VCaP (cell line): ENCODE data around the gene CHIC1.
A peak's percentile ranks its signal among the peaks of the same experiment; 100 is the strongest.
"Not testable (repeated sequence)": the region's sequence is repeated elsewhere in the genome, so short reads cannot be mapped to it uniquely, and the experiment has no call there.

Source experiments
- H3K27ac ChIP-seq: fragments of 450-650 bp; 2 replicates; pipeline ENCODE4 v1.5.1; 2017
- TF ChIP-seq, protein P1 (sequence below): fragments of 450-650 bp; conservative IDR thresholded peaks from 2 replicates; pipeline ENCODE4 v1.5.1; 2017; ENCODE audit warnings: mild to moderate bottlenecking, moderate library complexity

Gene CHIC1

DNA sequence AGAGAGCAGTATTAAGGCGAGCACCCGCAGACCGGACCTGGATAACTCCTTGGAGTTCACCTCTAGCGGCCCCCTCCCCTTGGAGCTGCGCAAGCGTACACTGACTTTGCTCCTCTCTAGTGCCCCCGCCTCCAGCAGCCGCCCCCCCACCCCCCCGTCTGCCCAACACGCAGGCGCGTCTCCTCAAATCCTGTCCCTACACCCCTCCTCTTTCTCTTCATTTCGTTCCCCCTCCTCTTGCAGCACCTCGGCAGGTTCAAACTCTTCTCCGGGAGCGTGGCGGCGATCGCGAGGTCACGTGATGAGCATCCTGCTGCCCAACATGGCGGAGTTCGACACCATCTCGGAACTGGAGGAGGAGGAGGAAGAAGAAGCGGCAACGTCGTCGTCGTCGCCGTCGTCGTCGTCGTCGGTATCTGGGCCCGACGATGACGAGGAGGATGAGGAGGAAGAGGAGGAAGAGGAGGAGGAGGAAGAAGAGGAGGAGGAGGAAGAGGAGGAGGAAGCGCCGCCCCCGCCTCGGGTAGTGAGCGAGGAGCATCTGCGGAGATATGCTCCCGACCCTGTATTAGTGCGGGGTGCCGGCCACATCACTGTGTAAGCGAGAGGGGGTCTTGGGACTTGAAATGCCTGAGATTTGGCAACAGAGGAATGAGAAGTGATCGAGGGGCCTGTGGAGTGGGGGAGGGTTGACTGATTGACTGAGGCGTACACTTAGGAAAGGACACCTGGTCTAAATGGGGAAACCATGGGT, at the start of gene CHIC1:
Gene CHIC1 (plus strand): TSS at position 214 of the 754 bp plus-strand sequence. CDS start 88 bp downstream, at position 302.
- H3K27ac ChIP-seq, result peak within 1 kb of the TSS; percentile 86
- TF ChIP-seq, protein P1, sequence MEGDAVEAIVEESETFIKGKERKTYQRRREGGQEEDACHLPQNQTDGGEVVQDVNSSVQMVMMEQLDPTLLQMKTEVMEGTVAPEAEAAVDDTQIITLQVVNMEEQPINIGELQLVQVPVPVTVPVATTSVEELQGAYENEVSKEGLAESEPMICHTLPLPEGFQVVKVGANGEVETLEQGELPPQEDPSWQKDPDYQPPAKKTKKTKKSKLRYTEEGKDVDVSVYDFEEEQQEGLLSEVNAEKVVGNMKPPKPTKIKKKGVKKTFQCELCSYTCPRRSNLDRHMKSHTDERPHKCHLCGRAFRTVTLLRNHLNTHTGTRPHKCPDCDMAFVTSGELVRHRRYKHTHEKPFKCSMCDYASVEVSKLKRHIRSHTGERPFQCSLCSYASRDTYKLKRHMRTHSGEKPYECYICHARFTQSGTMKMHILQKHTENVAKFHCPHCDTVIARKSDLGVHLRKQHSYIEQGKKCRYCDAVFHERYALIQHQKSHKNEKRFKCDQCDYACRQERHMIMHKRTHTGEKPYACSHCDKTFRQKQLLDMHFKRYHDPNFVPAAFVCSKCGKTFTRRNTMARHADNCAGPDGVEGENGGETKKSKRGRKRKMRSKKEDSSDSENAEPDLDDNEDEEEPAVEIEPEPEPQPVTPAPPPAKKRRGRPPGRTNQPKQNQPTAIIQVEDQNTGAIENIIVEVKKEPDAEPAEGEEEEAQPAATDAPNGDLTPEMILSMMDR, result no peak

DNA sequence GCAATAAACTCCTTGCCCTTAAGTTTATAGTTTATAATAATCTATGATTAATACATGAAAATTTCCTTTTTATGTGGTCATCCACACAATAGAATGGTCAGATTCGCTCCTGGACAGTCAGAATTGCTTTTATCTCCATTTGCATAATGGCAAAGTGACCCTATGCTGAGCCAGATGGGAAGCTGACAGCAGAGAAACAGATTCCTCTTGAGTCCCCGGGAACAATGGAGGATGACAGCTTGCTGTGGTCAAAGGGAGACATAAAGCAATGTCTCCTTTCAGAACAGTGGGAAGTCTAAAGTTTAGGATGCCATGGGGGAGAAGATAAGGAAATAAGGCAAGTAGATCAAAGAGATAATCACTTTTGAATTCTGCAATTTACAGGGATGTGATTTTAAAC, 40.2 kb upstream of the CHIC1 start:
- not testable (repeated sequence) for H3K27ac ChIP-seq

DNA sequence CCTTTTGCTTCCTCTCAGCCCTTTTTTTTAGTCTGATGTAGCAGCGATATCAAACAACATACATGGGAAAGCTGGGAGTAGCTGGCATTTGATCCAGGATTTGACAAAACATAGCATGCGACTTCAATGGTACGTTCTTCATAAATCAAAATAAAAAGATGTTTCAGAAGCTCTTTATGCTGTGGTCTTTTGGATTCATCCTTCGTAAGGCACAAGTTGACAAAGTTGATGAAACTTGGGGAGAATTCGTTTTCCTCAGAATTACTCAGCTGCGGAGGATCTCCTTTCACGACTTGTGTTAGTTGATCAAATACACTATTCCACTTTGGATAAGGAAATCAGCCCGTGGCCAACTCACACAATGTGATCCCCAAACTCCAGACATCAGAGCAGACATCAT, 38.1 kb upstream of the CHIC1 start:
- TF ChIP-seq, protein P1, result no peak
- H3K27ac ChIP-seq, result no peak overlapping the region

DNA sequence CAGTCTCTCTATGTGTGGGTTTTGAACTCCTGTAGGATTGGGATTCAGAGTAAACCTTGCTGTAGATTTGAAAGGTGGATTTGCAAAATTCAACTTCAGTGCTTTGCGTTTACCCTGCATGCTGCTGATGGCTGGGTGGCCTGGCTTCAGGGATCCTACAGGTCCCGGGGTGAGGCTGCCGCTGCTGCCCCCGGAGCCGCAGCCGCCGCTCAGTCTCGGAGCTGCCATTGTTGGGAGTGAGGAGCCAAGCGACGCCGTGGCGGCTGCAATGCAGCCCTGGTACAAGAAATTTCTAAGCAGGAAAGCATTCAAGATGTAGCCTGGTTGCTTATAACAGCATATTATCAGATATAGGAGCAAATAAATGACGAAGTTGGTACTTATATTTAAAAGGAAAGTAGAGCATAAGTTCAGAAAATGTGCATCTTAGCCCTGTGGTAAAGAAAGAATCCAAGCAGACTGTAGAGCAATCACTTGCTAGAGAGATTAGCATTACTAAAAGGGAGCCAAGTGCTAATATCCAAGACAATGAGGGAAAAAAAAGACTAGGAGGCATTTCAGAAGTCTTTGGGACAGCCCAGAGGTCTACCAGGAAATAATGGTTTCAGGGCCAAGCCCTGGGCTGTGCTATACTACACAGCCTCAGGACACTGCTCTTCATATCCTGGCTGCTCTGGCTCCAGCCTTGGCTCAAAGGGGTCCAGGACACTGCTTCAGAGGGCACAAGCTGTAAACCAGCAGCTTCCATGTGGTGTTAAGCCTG, 36.9 kb upstream of the CHIC1 start:
- no peak overlapping the region for H3K27ac ChIP-seq
- TF ChIP-seq, protein P1, result no peak

DNA sequence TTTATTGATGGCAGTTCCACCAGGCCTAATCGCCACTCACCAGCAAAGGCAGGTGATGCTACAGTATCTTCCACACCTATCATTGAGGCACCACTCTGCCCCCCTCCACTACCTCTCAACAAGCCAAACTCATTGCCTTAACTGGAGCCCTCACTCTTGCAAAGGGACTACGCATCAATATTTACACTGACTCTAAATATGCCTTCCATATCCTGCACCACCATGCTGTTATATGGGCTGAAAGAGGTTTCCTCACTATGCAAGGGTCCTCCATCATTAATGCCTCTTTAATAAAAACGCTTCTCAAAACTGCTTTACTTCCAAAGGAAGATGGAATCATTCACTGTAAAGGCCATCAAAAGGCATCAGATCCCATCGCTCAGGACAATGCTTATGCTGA, 31.3 kb upstream of the CHIC1 start:
- not testable (repeated sequence) for H3K27ac ChIP-seq

DNA sequence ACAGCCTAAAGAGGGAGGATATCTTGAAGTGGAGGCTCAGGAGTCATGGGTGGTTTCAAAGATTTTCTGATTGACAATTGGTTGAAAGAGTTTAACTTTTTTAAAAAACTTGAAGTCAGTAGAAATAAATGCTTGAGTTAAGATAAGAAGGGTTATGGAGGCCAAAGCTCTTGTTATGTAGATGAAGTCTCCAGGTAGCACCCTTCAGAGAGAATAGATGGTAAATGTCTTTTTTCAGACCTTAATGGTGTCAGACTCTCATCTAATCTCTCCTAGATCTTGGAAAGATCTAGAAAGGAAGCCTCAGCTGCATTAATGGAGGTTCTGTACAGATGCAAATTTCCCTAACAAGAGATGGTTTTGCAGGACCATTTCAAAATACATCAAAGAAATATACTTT, 6.8 kb upstream of the CHIC1 start:
- TF ChIP-seq, protein P1, result no peak
- H3K27ac ChIP-seq, result no peak overlapping the region

DNA sequence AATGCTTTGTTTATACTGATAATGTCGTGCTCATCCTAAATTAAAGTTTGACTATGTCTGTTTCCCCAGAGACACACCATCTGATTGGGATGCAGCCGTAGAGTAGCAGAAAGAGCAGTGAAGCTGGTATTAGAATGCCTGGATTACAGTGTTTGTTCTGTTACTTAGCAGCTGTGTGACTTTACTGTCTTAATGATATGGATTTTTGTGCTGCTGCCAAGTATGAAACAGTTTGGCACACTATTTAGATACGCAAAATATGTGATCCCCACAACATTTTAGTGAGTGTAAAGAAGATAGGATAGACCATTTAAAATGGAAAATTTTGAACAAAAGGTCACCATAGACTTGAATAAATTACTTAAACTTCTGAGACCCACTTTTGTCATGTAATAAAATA, 1.2 kb upstream of the CHIC1 start:
- peak overlapping the region; percentile 86; the same call in 1 of the 2 replicates for H3K27ac ChIP-seq

DNA sequence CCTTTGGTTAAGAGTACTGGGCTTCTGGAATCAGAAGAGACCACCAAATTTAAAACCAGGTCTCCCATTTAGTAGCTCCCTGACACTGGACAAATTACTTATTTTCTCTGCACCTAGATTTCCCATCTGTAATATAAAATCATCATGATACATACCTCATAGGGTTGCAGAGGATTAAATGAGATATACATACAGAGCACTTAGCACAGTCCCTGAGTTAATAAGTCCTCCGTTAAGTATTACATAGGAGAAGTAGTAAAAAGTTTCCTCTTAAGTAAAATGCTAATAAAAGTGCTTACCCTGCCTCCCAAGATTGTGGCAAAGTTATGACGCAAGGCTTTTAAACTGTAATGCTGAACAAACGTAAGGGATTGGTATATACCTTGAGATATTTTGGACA, 539 bp upstream of the CHIC1 start:
- TF ChIP-seq, protein P1, result no peak
- H3K27ac ChIP-seq, result peak overlapping the region; percentile 86

More for the DNA sequence above, 1.2 kb upstream of the CHIC1 start:
- TF ChIP-seq, protein P1, result no peak
